ENCODE data around the gene SLC2A13.

- TF ChIP-seq EZH2 (IDR thresholded peaks at IDR 0.05; ENCODE audit: borderline replicate concordance, low read depth, low read length, severe bottlenecking) (no peak), POLR2A (IDR thresholded peaks at IDR 0.05; ENCODE audit: low read depth, low read length) (no peak)
Observed at GRCh38 chr12:39935275-39935674, 170.6 kb downstream of the SLC2A13 start.
